HG03135 (cell line): ENCODE results near the gene NEO1.

Experiments used
- ATAC-seq: cut with Tn5 transposase; IDR thresholded peaks from one replicate; pipeline ENCODE4 v1.9.1; 2021; ENCODE audit warnings: mild to moderate bottlenecking, moderate library complexity; ENCODE audit not compliant: unreplicated experiment

NEO1 gene

DNA sequence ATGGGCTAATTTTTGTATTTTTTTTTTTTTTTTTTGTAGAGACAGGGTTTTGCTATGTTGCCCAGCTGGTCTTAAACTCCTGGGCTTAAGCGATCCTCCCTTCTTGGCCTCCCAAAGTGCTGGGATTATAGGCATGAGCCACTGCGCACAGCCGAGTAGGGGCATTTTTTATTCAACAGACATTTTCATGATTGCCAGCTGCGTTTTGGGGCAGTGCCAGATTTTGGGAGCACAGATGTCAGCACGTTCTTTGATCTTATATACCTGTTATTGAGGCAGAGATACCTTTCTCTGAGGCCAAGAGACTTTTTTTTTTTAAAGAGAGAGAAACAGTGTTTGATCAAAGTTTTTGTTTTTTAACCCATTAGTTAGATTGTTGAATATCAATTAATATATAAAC is 16.8 kb downstream of the NEO1 start:
- ATAC-seq: no peak

DNA sequence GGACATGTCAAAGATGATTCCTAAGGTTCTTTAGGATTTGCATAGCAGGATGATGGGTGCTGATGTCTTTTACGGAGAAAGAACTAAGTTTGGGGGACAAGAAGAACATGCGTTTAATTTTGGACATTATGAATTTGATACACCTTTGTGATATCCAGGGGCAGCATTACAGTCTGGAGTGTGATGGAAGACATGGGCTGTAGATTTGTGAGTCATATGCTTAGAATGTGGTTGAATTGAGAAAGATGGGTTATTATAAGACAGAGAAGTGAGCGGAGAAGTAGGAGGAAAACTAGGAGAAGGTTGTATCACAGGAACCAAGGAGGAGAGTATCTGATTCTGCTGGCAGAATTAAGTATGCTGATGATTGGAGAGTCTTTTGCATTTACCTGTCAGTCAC is 20.6 kb downstream of the NEO1 start:
- no peak for ATAC-seq

DNA sequence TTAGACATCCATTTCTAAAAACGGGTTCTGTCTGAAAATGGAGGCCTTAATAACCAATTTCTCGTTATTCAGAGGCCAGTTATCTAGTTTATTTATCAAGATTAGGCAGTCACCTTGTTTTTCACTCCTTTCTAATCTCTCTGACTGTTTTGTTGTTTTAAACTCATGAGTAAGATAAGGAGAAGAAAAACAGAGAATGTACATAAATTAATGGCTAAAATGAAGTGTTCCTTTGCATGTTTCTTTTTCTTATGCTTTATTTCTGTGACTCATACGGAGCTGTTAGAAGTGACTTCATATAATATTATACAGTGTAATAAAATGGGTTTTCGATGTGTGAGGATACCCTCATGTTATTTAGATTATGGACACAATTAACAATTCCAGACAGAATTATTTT is 22.0 kb downstream of the NEO1 start:
- ATAC-seq: no peak

DNA sequence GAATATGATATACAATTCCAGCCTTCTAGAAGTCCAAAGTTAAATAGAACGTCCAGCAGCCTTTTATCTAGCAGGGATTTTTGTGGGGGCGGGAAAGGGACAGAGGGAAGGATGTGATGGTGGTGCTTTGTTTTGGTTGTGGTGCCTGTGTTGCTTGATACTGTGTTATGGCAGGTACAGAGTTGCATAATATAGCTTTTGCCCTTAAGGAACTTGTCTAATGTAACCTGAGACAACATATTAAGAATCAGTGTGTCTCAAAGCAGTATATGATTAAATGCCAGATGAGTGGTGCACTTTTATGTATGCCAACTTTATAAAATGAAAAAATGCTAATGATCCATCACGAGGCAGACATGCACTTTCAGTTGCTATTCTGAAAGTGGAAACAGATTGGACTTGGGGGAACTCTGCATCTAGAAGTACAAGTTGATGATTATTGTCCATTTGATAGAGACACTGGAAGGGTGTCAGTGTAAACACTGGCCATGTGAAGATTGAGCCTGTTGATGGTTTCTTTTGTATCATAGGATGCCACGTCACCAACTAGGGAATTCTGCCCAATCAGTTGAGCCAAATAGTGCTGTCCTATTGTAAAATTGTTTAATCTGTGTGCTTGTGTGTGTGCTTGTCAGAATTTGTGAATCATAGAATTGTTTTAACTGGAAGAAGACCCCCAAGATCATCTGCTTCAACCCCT is 23.0 kb downstream of the NEO1 start:
- ATAC-seq: no peak

DNA sequence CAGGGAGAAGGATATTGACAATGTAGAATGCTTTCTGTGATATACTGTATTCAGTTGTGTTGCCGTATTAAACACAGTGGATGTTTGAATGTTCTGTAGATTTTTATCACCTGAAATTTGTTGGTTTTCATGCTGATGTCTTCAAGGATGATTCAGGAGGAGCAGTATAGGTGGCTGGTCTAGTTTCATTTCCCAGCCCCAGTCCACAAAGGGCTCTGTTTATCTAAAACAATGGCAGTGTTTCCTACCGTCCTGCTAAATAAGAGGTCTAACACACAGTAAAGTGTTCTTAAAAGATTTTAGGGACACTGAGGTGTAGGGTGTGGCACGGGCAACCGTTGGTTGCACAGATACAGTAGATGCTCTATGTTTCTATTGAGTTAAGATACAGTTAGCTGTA is 26.0 kb downstream of the NEO1 start:
- no peak for ATAC-seq

DNA sequence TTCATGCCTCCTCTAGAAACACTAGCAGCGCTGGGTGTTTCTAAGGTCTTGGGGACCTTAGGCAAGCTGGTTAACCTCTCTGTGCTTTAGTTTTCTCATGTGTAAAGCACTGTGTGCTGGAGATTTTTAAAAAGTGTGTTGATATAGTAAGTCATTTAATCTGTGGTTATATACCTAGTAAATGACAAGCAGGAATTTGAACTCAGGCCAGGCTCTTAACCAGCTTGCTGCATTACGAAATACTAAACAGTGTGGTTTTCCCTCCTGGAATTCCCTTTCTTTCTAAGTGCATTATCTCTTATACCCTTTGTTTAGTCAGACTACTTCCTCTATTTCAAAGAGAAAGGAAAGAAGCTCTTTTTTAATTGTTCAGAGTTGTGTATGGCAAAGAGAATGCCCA is 26.5 kb downstream of the NEO1 start:
- no peak for ATAC-seq

DNA sequence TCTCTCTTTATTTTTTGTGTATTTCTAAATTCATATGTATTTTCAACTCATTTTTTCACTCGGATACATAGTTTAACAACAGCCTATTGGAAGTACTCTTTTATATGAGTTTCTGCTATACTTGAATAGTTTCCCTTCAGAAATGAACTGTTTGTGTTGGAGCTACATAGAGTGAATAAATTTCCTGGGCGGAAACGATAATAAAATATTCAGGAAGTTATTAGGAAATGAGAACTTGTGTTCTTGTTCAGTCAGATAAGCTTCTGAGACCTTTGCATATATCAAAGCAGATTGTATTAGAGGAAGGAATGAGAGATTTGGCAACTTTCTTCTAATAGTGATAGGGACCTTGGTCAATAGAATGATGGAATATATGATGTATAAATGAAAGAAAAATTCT is 27.3 kb downstream of the NEO1 start:
- no peak for ATAC-seq

DNA sequence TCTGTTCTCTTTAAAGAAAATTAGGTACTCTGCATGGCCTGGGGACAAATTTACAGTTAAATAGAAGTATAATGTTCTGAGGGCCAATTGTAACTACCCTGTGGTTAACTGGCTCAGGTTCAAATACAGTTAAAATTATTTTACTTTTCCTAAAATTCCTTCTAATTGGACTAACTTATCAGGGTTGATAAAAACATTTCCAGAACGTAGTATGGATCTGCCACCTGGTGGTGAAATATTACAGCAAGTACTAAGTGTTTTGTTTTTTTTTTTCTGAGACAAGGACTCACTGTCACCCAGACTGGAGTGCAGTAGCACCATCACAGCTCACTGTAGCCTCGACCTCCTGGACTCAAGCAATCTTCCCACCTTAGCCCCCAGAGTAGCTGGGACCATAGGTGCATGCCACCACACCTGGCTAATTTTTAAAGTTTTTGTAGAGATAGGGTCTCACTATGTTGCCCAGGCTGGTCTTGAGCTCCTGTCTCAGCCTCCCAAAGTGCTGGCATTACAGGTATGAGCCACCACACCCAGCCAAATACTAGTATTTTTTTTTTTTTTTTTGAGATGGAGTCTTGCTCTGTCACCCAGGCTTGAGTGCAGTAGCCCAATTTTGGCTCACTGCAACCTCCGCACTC is 29.2 kb downstream of the NEO1 start:
- no peak for ATAC-seq

DNA sequence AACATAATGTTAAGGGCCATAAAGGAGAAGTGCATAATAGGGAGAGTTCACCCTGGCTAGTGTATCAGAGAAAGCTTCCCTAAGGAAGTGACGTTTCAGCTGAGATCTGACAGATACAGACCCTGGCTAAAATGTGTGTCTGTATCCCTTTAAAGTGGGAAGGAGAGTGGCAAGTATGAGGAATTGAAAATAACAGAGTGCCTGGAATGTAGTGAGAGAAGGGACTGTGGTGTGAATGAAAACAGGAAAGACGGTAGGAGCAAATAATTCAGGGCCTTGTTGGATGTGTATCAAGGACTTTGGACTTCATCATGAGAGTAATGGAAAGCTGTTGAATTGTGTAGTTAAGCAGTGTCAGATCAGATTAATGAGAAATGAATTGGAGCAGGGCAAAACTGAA is 30.5 kb downstream of the NEO1 start:
- no peak for ATAC-seq

DNA sequence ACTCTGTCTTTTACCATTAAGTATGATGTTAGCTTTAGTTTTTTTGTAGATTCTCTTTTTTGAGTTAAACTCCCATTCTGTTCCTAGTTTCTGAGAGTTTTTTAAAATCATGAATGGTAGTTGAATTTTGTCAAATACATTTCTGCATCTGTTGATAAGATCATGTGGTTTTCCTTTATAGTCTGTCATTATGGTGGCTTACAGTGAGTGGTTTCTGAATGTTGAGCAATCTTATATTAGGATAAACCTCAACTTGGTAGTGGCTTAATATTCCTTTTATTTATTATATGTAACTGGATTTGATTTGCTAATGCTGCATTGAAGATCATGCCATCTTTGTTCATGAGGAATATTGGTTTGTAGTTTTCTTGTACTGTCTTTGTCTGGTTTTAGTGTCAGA is 34.8 kb downstream of the NEO1 start:
- ATAC-seq: no peak

DNA sequence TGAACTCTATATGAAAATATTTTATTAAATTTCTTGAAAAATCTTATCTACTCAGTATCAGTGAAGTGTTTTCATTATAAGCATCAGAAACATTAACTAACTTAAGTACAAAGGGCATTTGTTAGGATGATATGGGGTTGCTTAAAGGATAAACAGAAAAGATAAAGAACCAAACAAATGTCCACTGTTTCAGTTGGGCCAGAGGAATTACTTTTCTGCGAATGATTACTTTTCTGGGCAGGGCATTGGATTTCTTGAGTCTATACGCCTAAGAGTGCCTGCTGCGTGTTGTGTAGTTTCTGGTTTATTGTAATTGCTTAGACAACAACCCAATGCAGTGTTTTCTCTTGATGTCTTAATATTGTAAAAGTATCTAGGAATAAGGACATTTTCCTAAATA is 52.8 kb downstream of the NEO1 start:
- ATAC-seq: no peak

DNA sequence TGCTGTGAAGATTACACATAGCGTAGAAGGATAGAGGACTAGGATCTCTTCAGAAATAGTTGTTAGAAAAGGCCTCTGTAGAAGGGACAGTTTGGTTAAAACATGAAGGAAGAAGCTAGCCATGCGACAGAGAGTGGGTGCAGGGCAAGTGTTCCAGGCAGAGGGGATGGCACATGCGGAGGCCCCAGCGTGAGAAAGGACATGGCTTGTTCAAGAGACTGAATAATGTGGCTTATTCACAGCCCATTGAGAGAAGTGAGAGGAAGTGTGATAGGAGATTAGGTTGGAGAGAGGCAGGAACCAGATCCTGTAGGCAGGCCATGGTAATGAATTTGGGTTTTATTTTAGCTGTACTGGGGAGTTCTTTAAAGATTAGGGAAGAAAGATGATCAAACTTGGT is 56.4 kb downstream of the NEO1 start:
- no peak for ATAC-seq

DNA sequence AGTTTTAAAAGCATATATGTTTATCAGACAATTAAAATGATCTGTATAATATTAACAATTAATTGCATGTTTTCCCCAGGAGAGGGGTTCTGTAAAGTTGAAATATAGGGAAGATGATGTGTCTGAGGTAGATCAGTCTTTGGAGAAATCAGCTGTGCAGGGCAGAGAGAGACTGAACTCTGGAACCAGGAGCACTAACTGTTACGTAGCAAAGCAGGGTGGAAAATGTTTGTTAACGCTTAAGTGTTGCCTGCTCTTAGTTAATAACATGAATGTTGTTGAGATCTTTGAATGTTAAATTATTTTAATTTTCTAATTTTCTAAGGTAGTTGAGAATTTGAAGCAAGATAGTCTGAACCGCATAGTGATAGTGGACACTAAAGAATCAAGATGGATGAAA is 57.5 kb downstream of the NEO1 start:
- no peak for ATAC-seq

DNA sequence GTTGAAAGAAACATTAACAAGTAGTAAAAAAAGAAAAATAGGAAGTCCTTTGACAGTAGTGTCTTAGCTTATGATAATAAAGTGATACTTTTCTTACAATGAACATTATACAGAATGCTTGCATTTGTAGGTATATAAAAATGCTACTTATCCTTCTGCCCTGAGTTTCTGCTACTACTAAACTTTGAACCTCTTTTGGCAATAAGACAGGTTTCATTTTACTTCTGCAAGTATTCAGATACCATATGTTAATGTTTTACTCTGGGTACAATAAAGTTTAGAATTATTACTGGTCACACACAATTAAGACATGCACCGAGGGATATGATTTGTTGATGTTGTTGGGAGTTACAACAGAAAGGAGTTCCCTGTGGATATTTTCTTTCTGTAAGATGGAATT is 57.9 kb downstream of the NEO1 start:
- ATAC-seq: no peak

DNA sequence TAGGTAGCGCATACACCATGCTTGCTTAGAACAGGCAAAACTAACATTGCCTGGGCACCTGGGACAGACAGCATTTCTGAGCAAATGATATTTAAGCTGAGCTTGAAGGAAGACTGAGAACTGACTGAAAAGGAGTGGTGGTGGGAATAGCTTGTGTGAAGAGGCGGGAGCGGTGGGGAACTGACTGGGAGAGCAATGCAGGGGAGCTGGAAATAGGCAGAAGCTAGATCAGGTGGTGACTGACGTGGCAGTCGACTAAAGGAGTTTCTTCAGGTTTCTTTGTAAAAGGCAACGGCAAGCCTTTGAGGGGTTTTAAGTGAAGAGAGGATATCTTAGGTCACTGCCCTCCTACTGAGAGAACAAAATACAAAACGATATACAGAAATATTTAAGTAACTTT is 61.8 kb downstream of the NEO1 start:
- ATAC-seq: no peak

DNA sequence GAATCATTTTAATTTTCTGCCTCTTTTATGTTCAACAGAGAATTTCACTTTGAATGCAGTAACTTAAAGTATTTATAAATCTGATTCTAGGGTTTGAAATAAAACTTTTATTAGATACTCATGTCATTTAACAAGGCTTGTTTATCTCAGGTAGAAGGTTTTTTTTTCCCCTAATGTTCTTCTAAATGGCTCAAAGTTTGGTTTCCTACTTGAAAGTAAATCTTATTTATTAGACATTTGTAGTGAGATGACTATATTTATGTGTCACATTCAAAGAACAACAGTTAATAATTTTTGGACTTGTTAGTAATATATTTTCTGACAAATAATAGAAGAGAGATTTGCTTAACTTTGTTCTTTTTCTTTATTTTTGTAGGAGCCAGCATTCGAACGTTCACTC is 63.9 kb downstream of the NEO1 start:
- no peak for ATAC-seq

DNA sequence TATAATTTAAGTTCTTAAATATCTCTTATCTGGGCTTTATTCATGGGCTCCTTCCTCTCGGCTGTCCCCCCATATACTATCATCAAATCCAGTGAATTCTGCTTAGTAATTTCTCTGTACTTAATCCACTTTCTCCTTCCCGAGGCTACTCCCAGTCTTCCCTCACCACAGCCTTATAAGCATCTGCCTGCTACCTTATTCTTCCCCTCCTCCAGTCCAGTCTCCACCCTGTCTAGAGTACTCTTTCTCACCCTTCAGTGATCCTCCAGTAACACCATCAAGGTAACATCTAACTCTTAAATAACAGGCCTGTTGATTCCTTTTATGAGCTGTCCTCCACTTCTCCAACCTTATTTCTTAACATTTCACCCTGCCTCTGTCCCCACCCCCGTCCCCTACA is 65.8 kb downstream of the NEO1 start:
- ATAC-seq: no peak

DNA sequence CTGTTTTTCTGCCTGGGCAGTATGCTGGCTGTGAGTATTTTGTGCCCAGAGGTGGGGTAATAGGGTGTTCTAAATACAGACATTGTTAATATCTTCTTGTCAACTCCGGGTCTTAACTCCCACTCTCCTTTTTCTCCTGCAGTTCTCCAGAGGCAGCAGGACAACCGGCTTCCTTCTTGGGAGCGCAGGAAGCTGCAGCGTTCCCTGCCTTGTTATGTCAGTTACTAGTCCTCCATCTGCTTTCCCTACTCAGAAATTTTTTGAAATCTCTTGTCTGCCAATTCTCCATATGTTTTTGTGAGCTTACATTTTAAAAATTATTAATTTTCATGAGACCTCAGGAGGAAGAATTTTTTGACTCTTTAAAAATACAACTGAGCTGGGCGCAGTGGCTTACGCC is 67.2 kb downstream of the NEO1 start:
- ATAC-seq: no peak

DNA sequence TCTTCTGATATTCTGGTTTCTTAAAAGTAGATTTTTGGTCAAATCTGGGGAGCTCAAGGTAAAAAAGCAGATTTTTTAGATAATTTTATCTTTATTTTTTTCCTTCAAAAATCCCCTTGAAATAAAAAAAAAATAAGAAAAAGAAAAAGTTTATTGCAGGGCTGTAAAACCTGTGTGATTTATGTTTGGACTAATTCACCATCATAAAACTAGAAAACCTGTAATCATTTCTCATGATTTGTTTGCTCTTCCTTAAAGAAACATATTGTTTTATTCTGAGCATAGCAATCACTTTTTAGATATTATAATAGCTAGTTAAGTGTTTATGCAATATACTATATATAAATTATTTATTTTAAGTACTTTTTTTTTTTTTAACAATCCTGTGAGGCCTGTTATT is 68.0 kb downstream of the NEO1 start:
- ATAC-seq: no peak

DNA sequence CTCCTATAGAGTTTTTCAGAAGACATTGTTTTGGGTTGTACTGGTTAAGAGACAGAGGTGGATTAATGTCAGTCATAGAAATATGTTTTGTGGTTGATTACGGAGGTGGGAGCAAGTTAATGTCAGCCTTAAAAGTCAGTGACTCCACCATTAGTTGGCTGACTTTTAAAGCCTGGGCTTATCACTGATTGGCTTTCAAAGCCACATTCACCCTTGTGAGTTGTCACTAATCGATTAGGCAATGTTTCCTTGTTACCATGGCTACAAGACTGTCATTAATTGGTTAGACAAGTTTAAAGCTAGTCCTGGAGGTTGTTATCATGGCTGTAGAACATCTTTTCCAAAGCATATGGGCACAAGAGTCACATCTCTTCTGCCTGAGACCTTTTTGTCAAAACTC is 73.0 kb downstream of the NEO1 start:
- no peak for ATAC-seq

DNA sequence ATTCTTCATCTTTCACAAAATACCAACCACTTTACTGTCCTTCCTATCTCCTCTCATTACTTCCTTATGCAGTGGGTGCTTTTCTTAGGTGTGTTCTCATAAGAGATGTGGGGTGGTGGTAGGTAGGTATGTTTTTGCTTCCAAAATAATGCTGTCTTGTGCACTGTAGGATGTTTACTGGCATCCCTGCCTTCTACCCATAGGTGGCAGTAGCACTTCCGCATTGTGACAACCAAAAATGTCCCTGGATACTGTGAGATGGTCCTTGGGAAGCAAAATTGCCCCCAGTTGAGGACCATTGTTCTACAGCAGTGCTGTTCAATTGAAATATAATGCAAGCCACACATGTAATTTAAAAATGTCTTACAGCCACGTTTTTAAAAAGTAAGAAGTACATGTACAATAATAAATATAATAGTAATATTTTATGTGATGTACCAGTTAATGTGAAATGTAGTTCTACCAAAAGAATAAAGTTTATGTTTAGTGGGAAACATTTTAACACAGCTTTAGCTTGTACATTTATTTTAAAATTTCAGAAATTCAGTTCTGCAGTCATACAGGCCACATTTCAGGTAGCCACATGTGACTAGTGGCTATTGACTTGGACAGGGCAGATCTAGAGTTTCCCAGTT is 75.2 kb downstream of the NEO1 start:
- peak; percentile 55 for ATAC-seq

DNA sequence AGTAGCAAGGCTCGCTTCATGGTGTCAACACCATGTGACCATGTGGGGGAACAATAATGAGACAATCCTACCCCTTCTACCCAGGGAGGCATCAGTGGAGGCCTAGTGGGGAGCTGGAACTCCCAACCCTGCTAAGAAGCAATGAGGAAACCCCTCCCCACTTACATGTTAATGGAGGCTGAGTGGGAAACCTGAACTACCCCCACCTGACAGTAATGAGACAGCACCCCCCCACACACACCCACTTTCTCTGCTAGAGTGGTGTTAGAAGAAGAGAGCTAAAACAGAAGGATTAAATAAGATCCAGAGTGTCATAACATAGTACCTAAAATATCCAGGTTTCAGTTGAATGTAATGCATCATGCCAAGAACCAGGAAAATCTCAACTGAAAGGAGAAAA is 78.6 kb downstream of the NEO1 start:
- no peak for ATAC-seq

DNA sequence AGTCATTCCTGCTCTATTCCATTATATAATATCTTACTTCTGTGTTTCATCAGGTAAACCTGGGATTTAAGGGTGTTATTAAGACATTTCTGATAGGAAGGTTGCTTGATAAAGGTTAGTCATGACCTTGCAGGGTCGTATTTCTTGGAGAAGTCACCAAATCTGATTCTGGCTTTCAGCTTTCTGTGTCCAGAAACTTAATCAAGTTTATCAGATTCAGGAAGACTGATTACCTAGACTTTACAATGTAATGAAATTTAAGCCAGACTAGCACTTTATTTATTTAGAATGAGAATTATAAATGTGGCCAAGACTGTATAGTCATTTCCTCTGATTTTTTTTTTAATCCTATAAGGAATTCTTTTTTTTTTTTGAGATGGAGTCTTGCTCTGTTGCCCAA is 81.9 kb downstream of the NEO1 start:
- ATAC-seq: no peak
